MM.1S (cell line): ENCODE measurements around the gene TMEM242.

Experiments
- EZH2 ChIP-seq: fragments of 300-600 bp; sonication (generic); optimal IDR thresholded peaks from 2 replicates; pipeline ENCODE3; 2017; ENCODE audit warnings: low read depth, mild to moderate bottlenecking, antibody characterized with exemption, low read length, mixed read lengths
- EZH2phosphoT487 ChIP-seq: fragments of 300-600 bp; sonication (generic); IDR thresholded peaks from 2 replicates; pipeline ENCODE4 v1.6.1; 2018; ENCODE audit warnings: antibody characterized with exemption, low read length
- TF ChIP-seq, protein P1 (sequence below): fragments of 300-600 bp; sonication (generic); IDR thresholded peaks from 2 replicates; pipeline ENCODE4 v1.5.1; 2016; ENCODE audit warnings: antibody characterized with exemption, low read length, mixed read lengths

DNA sequence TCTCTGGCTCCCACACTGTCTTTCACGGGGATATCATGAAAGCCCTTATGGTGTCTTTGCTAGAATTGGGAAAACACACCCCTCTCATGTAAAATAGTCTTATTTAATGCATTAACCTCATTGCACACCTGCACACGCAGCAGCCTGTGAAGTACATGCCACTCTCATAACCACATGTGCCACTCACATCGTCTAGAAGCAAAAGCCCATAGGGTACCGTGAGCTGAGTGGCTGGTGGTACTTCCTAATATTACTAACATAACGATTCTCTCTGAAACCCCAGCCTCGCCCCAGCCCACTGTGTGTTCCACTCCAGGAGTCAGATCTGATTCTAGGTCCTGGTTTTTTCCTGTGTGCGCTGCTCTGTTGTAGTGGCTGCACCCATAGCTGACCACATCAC, 9.5 kb upstream of the TMEM242 start:
- TF ChIP-seq EZH2phosphoT487 (no peak), EZH2 (no peak)
- TF ChIP-seq, protein P1, sequence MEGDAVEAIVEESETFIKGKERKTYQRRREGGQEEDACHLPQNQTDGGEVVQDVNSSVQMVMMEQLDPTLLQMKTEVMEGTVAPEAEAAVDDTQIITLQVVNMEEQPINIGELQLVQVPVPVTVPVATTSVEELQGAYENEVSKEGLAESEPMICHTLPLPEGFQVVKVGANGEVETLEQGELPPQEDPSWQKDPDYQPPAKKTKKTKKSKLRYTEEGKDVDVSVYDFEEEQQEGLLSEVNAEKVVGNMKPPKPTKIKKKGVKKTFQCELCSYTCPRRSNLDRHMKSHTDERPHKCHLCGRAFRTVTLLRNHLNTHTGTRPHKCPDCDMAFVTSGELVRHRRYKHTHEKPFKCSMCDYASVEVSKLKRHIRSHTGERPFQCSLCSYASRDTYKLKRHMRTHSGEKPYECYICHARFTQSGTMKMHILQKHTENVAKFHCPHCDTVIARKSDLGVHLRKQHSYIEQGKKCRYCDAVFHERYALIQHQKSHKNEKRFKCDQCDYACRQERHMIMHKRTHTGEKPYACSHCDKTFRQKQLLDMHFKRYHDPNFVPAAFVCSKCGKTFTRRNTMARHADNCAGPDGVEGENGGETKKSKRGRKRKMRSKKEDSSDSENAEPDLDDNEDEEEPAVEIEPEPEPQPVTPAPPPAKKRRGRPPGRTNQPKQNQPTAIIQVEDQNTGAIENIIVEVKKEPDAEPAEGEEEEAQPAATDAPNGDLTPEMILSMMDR: no peak
